Measurements from ENCODE around the gene SLA2.
"Not testable (repeated sequence)": the region's sequence is repeated elsewhere in the genome, so short reads cannot be mapped to it uniquely, and the experiment has no call there.

Gene SLA2

DNA sequence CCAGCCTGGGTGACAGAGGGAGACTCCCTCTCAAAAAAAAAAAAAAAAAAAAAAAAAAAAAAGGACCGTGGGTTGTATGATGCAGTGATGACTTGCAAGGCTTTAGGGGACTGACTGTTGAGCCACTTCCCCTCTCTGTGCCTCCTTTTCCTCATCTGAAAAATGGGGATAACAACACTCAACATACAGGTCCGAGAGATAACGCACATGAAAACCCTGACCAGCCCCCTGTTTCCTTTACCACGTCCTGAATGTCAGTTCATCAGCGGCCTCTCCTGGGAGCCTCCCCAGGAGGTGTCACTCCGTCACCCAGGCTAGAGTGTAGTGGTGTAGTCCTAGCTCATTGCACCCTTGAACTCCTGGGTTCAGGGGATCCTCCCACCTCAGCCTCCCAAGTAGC, 3.9 kb downstream of the SLA2 start:
- no peak for DNase-seq (ENCODE audit: low read depth, low spot score)
- Histone ChIP-seq H3K4me3 (no peak overlapping the region), H3K36me3 (ENCODE audit: insufficient read depth, low read length) (no peaks in the 10 kb centered on the region), H3K27ac (no peak overlapping the region), H3K9me3 (ENCODE audit: low read depth, low read length) (no peaks in the 10 kb centered on the region), H3K9ac (ENCODE audit: insufficient read length) (no peak overlapping the region)
- no peak for TF ChIP-seq EZH2 (IDR thresholded peaks at IDR 0.05)
- no peak for TF ChIP-seq FOXP2 (optimal IDR thresholded peaks at IDR 0.05; ENCODE audit: control extremely low read depth, extremely low read length, insufficient read depth)
- TF ChIP-seq POLR2AphosphoS5 (IDR thresholded peaks at IDR 0.05; ENCODE audit: borderline replicate concordance, low read depth, low read length): no peak

DNA sequence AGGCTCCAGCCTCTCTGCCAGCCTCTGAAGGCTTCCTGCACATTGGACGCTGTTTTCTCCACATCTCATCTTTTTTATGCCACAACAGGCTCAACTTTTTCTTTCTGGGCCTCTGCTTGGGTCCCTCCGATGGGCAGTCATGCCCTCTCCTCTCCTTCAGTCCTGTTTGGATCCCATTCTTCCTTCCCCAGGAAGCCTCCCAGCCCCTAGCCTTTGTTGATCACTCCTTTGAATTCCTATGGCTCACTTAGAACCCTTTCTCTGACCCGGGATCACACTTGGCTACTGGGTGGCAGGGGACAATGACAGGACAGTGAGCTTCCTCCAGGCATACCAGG, 4.5 kb downstream of the SLA2 start:
- no peak overlapping the region for H3K9ac ChIP-seq (ENCODE audit: insufficient read length)
- TF ChIP-seq EZH2 (IDR thresholded peaks at IDR 0.05) (no peak), POLR2AphosphoS5 (IDR thresholded peaks at IDR 0.05; ENCODE audit: borderline replicate concordance, low read depth, low read length) (no peak)

DNA sequence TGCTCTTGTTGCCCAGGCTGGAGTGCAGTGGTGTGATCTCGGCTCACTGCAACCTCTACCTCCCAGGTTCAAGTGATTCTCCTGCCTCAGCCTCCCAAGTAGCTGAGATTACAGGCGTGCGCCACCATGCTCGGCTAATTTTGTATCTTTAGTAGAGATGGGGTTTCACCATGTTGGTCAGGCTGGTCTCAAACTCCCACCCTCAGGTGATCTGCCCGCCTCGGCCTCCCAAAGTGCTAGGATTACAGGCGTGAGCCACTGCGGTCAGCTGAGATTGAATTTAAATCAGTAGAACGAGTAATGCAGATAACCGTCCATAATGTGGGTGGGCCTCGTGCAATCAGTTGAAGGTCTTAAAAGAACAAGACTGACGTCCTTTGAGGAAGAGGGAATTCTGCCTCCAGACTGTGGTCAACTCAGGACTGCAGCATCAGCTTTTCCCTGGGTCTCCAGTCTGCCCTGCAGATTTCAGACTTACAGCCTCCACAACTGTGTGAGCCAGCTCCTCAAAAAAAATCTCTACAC, 7.1 kb downstream of the SLA2 start:
- H3K9me3 ChIP-seq (ENCODE audit: low read depth, low read length); H3K36me3 ChIP-seq (ENCODE audit: insufficient read depth, low read length); H3K9ac ChIP-seq (ENCODE audit: insufficient read length); H3K27ac ChIP-seq; H3K4me3 ChIP-seq; DNase-seq (ENCODE audit: low read depth, low spot score): not testable (repeated sequence)

More for the DNA sequence above, 4.5 kb downstream of the SLA2 start:
- Histone ChIP-seq H3K36me3 (ENCODE audit: insufficient read depth, low read length) (no peaks in the 10 kb centered on the region), H3K4me3 (no peak overlapping the region), H3K27ac (no peak overlapping the region), H3K9me3 (ENCODE audit: low read depth, low read length) (no peaks in the 10 kb centered on the region)
- DNase-seq (ENCODE audit: low read depth, low spot score): no peak

DNA sequence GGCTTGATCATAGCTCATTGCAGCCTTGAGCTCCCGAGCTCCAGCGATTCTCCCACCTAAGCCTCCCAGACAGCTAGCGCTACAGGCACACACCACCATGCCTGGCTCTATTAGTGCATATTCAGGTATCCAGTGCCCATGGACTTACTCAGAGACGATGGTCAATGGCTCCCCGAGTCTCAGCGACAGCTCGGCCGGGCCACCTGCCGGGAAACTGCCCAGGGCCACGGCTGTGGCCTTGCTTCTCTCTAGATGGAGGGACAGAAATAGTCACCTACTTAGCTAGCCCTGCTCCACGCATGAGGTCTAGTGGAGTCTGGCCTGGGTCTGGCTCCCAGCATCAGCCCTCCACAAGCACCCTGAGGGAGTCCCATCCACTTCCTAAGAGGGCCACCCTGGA, 11.7 kb downstream of the SLA2 start:
- no peak overlapping the region for H3K4me3 ChIP-seq
- DNase-seq (ENCODE audit: low read depth, low spot score): no peak
- TF ChIP-seq EZH2 (IDR thresholded peaks at IDR 0.05) (no peak), FOXP2 (optimal IDR thresholded peaks at IDR 0.05; ENCODE audit: control extremely low read depth, extremely low read length, insufficient read depth) (no peak), POLR2AphosphoS5 (IDR thresholded peaks at IDR 0.05; ENCODE audit: borderline replicate concordance, low read depth, low read length) (no peak)
- H3K36me3 ChIP-seq (ENCODE audit: insufficient read depth, low read length): no peaks in the 10 kb centered on the region
- H3K9me3 ChIP-seq (ENCODE audit: low read depth, low read length): no peaks in the 10 kb centered on the region
- H3K9ac ChIP-seq (ENCODE audit: insufficient read length): no peak overlapping the region
- H3K27ac ChIP-seq: no peak overlapping the region

DNA sequence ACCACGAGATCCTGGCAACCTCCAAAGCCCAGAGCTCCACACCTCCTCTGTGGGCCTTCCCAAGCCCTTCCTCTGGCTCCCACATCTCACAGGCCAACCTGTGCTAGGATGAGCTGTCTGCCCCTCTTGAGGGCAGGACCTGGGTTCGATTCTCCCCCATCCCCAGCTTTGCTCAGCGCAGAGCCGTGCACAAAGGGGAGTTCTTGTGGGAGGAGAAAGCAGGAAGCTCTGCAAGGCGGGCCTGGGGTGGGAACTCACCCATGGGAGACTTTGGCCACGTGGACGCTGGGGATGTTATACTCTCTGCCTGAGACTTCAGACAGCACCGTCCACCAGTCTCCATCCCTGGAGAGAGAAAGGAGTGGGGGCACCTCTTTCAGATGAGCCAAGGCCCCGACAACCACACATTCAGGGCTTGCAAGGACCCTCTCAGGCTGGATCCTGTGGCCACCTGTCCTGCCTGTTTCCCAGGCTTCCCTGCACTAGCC, 12.7 kb downstream of the SLA2 start:
- Histone ChIP-seq H3K27ac (no peak overlapping the region), H3K9ac (ENCODE audit: insufficient read length) (no peak overlapping the region), H3K36me3 (ENCODE audit: insufficient read depth, low read length) (no peaks in the 10 kb centered on the region), H3K4me3 (no peak overlapping the region), H3K9me3 (ENCODE audit: low read depth, low read length) (no peaks in the 10 kb centered on the region)
- TF ChIP-seq POLR2AphosphoS5 (IDR thresholded peaks at IDR 0.05; ENCODE audit: borderline replicate concordance, low read depth, low read length) (no peak), EZH2 (IDR thresholded peaks at IDR 0.05) (no peak), FOXP2 (optimal IDR thresholded peaks at IDR 0.05; ENCODE audit: control extremely low read depth, extremely low read length, insufficient read depth) (no peak)
- DNase-seq (ENCODE audit: low read depth, low spot score): no peak

DNA sequence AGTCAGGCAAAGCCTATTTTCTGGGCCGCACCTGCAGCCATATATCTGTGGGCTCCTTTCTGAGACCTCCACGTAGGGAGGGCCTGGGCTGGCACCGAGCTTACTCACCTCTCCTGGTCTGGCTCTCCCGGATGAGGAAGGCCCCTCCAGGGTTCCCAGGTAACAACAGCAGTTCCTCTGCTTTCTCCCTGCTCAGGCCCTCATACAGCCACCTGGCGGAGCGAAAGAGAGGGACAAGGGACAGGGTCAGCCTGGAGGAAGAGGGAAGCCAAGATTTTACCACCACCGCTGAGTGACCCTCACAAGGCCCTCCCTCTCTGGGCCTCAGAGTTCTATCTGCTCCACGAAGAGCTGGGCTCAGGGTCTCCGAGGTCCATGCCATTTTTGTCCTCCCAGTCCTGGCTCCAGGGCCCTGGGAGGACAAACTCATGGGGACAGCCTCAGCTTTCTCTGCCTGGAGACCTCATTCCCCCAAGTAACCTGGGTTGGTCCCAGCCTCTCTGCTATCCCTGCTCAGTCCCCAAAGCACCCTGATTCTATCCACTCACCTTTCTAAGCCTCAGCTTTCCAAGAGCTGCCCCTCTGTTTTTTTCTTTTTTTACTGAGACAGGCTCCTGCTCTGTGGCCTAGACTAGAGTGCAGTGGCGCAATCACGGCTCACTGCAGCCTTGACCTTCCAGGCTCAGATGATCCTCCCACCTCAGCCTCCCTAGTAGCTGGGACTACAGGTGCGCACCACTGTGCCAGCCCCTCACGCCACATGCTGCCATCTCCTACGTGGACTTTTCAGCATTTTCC, 13.3 kb downstream of the SLA2 start:
- Histone ChIP-seq H3K9me3 (ENCODE audit: low read depth, low read length) (no peaks in the 10 kb centered on the region), H3K27ac (no peak overlapping the region), H3K36me3 (ENCODE audit: insufficient read depth, low read length) (no peaks in the 10 kb centered on the region), H3K4me3 (no peak overlapping the region), H3K9ac (ENCODE audit: insufficient read length) (no peak overlapping the region)
- DNase-seq (ENCODE audit: low read depth, low spot score): no peak
- no peak for TF ChIP-seq EZH2 (IDR thresholded peaks at IDR 0.05)
- no peak for TF ChIP-seq POLR2AphosphoS5 (IDR thresholded peaks at IDR 0.05; ENCODE audit: borderline replicate concordance, low read depth, low read length)
- TF ChIP-seq FOXP2 (optimal IDR thresholded peaks at IDR 0.05; ENCODE audit: control extremely low read depth, extremely low read length, insufficient read depth): no peak

DNA sequence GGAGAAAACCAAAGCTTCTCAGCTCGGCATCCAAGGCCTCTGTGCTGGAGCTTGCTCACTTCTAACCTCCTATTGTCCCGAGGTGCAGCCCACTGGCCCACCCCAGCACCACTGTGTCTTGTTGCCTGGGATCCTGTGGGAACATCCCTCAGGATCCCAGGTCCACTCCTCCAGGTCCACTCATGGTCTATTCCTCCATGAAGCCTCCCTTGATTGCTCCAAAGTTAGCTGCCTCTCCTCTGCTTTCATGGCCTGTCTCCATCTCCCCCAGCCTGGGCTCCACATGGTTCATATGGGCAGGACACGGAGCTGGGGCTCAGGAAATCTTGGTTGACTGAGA, 13.9 kb downstream of the SLA2 start:
- no peaks in the 10 kb centered on the region for H3K9me3 ChIP-seq (ENCODE audit: low read depth, low read length)
- no peak overlapping the region for H3K27ac ChIP-seq
- H3K9ac ChIP-seq (ENCODE audit: insufficient read length): no peak overlapping the region
- no peak overlapping the region for H3K4me3 ChIP-seq
- no peak for DNase-seq (ENCODE audit: low read depth, low spot score)
- TF ChIP-seq EZH2 (IDR thresholded peaks at IDR 0.05) (no peak), POLR2AphosphoS5 (IDR thresholded peaks at IDR 0.05; ENCODE audit: borderline replicate concordance, low read depth, low read length) (no peak), FOXP2 (optimal IDR thresholded peaks at IDR 0.05; ENCODE audit: control extremely low read depth, extremely low read length, insufficient read depth) (no peak)
- no peaks in the 10 kb centered on the region for H3K36me3 ChIP-seq (ENCODE audit: insufficient read depth, low read length)

DNA sequence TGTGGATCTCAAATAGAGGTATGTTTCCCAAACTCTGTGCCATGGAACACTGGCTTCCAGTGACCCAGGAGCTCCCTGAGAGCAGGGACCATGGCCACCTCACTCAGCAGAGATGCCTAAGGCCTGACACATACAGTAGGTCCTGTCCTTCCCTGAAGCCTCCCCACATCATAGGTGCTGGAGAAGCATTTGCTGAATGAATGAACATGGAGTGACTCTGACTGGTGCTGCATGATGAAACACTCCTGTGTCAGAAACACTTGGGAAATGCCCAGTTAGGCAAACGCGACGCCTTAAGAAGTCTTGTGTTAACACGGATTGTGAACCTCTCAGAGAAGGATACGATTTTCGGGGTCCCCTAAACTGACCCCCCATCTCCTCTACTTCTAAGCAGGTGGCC, 14.3 kb downstream of the SLA2 start:
- DNase-seq (ENCODE audit: low read depth, low spot score): no peak
- no peak overlapping the region for H3K9ac ChIP-seq (ENCODE audit: insufficient read length)
- no peak overlapping the region for H3K27ac ChIP-seq
- no peak overlapping the region for H3K4me3 ChIP-seq
- TF ChIP-seq POLR2AphosphoS5 (IDR thresholded peaks at IDR 0.05; ENCODE audit: borderline replicate concordance, low read depth, low read length) (no peak), FOXP2 (optimal IDR thresholded peaks at IDR 0.05; ENCODE audit: control extremely low read depth, extremely low read length, insufficient read depth) (no peak), EZH2 (IDR thresholded peaks at IDR 0.05) (no peak)
- H3K36me3 ChIP-seq (ENCODE audit: insufficient read depth, low read length): no peaks in the 10 kb centered on the region
- no peaks in the 10 kb centered on the region for H3K9me3 ChIP-seq (ENCODE audit: low read depth, low read length)
